NCI-H82 treated with DMSO at 0.1 percent for 48 hours (cell line): Measurements from ENCODE around the gene RHOV.

Source experiments
- DNase-seq: peaks from one replicate; lab custom pipeline; 2025; ENCODE audit not compliant: unreplicated experiment; lab: John Stamatoyannopoulos, UW

Gene RHOV

GRCh38 chr15:40873694-40874561 is at the start of gene RHOV:
Gene RHOV, minus strand, starts transcription at chr15:40874234. Its CDS starts 95 bp downstream, at chr15:40874139.
- DNase-seq = peak; percentile 50

- DNase-seq = no peak
Measured at GRCh38 chr15:40923551-40923950, 49.5 kb upstream of the RHOV start.

GRCh38 chr15:40922608-40923005 is 48.6 kb upstream of the RHOV start:
- DNase-seq = no peak

- DNase-seq = no peak
Measured at GRCh38 chr15:40921949-40922607, 48.0 kb upstream of the RHOV start.

DNA sequence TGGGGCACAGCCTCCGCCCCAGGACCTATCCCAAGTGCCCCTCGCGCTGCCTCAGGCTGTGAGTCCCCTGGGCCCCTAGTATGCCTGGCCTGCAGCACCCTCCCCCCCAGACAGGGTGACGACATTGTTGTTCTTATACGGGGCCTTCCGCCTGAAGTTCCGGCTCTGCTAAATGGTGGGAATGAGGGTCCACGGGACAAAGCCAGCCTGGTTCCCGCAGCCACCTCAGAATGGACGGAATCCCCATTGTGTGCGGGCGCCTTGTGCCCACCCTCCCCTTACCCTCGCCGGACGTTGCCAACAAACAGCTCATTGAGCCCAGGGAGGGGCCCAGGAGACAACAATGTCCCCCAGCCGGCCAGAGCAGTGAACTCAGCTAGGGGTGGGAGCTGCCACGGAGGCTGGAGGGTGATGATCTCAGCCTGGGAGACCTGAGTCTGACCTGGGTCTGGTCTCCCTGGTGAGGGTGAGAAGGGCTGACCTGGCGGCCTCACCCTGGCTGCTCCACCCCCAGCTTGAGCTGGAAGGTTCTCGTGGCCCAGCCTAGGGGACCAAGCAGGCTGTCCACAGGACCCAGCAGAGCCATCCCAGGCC is 44.9 kb upstream of the RHOV start:
- DNase-seq = no peak

GRCh38 chr15:40918146-40918798 is 44.2 kb upstream of the RHOV start:
- DNase-seq = no peak

- DNase-seq = no peak
Measured at GRCh38 chr15:40917585-40917984, 43.6 kb upstream of the RHOV start.

DNA sequence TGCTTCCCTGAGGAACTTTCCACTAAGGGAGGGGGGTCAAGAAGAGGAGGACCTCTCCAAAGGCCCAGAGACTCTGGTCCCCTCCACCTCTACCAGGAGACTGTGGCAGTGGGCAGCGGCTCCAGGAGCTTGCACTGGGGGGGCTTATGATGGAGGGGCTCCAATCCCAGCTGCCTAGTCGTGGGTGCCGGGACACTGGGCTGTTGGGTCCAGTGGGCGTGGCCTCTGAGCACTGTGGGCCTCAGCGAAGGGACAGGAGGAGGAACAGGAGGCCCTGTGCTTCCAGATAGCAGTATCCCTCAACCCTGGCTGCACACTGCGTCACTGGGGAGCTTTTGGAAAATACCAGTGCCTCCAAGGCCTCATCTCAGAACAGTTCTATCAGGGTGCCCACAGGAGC is 41.6 kb upstream of the RHOV start:
- DNase-seq = no peak

- DNase-seq = no peak
Measured at GRCh38 chr15:40915116-40915661, 41.2 kb upstream of the RHOV start.

- no peak for DNase-seq
Measured at GRCh38 chr15:40914486-40914885, 40.5 kb upstream of the RHOV start.

GRCh38 chr15:40914013-40914412 is 40.0 kb upstream of the RHOV start:
- no peak for DNase-seq

DNA sequence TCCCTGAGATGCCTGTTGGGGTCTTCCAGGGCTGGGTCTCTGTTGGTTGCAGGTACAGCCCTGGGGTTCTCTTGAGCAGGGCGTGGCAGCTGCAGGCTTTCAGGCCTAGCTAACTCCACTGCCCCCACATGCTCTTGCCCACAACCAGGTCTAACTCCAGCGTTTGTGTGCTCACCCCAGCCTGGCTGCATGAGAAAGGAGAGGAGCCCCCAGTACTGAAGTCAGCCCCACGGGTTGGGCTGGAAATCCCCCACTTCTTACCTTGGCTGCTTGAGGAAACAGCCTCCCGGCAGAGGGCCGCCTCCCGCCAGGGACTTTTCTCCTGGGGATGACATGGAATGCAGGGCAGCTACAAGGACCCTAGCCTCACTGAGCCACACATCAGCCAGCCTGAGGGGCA is 38.4 kb upstream of the RHOV start:
- no peak for DNase-seq

DNA sequence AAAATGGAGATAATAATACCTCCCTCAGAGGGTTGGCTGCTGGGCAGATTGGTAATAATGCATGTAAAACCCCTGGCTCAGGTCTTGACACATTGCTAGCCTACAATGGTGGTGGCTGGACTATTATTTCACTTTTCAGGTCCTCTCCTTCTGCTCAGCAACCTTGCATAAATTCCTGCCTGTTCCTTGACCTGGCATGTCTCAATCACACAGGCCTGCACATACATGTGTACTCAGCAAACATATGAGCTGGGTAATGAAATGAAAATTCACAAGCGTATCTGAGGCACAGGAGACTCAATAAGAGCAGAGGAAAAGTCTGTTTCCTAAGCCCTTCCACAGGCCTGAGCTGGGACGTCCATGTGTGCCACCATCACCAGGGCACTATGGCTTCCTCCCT is 37.7 kb upstream of the RHOV start:
- DNase-seq = no peak

- peak; percentile 51 for DNase-seq
Measured at GRCh38 chr15:40911141-40911540, 37.1 kb upstream of the RHOV start.

DNA sequence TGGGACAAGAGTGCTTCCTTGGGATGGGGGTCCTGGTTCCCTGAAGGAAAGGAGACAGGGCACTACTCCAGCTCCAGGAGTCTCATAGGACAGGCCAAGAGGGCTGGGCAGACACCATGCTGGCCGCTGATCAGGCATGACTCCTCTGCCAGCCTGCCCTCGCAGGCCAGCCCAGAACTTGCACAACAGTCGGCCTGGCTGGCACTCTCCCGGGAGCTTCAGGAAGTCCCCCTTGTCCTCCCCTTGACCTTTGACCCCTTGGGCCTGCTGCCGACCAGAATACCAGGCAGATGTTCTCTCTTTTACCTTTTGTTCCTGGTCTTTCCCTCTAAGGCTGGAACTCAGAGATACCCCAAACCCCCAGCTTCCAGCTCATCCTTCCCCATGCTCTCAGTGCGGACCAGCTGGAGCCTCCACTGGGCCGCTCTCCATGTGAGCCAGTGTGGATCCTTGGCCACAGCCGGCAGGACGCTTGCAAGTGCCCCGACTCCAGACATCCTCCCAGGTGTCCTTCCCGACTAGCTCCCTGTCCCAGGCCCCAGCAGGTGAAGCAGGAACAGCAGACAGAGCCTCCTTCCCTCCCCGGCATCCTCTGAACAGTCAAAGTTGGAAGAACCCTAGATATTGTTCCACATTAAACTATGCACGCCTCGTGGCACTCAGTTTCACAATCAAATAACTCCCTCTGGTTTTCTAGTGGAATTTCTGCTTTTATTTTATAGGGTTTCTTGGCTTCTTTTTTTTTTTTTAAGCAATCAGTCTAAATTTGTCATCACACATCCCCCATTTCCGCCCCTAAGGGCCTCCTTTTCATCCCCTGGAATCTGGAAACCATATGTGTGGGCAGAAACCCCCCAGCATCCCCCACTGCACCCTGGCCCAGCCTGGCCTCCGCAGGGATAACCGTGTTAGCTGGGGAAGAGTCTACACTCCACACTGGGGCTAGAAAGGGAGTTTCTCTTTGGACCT is 35.9 kb upstream of the RHOV start:
- no peak for DNase-seq

GRCh38 chr15:40908095-40908494 is 34.1 kb upstream of the RHOV start:
- no peak for DNase-seq

- no peak for DNase-seq
Measured at GRCh38 chr15:40906991-40907802, 33.2 kb upstream of the RHOV start.

DNA sequence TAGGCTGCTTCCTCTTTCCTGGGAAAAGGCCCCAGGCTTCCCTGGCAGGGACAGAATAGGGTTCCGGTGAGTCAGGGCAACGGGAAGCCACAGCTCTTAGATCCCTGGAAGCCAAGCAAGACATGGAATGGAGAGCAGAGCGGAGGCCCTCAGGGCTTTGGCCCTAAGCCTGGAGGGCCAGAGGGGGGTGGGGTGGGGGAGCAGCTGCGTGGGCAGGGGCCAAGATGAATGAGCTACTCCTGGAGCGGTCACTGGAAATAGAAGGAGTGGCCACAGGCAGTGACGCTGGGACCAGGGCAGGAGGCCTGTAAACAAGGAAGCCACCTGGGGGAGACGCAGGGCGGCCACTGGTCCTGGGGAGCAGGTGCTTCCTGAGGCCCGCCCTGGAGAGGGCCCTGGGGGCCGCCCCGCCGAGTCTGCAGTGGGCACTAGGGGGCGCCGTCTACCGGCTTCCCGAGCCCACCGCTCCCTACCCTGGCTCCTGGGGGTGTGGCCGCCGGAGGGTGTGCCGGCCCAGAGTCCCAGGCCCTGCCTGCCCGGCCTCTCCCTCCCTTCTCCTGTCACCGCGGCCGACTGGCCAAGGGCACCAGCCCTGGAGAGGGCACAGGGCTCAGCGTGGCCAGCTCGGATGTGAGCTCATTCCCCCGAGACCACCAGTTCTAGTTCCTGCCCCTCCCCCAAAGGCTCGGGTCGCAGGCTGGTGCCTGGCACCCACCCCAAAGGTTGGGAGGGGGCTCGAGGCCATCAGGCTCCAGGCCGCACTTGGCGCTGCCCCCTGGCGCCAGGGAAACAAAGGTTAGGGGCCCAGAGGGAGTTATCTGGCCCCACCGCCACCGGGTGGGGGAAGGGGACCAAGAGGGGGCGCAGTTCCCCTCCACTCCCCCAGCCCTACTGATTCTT is 32.3 kb upstream of the RHOV start:
- DNase-seq = peak; percentile 46
